MM.1S (cell line): Measurements from ENCODE around the gene TTC22.

ENCODE experiments used
- DNase-seq: peaks from one replicate; pipeline ENCODE4 v3.0.0-alpha.2; 2015
- H2AFZ ChIP-seq: fragments of 300-600 bp; sonication (generic); 2 replicates; pipeline ENCODE4 v1.6.0; 2016; ENCODE audit warnings: antibody characterized with exemption, low read length
- H3F3A ChIP-seq: fragments of 300-600 bp; sonication (generic); 2 replicates; pipeline ENCODE4 v1.6.1; 2016; ENCODE audit warnings: mild to moderate bottlenecking, antibody characterized with exemption, low read length, moderate library complexity, mixed read lengths; ENCODE audit not compliant: insufficient read depth
- H3K27ac ChIP-seq: fragments of 300-600 bp; sonication (generic); 2 replicates; pipeline ENCODE4 v1.5.1; 2016; ENCODE audit warnings: mild to moderate bottlenecking, low read length
- H3K27me3 ChIP-seq: fragments of 300-600 bp; sonication (generic); replicated peaks from 2 replicates; pipeline ENCODE4 v1.6.0; 2016; ENCODE audit warnings: low read length; ENCODE audit not compliant: insufficient read depth
- H3K36me3 ChIP-seq: fragments of 300-600 bp; sonication (generic); replicated peaks from 2 replicates; pipeline ENCODE4 v1.6.1; 2016; ENCODE audit warnings: mild to moderate bottlenecking, low read length, mixed read lengths; ENCODE audit not compliant: insufficient read depth
- H3K4me1 ChIP-seq: fragments of 300-600 bp; sonication (generic); 2 replicates; pipeline ENCODE4 v1.6.1; 2016; ENCODE audit warnings: low read length, mixed read lengths
- H3K4me2 ChIP-seq: fragments of 300-600 bp; sonication (generic); 2 replicates; pipeline ENCODE4 v1.6.0; 2016; ENCODE audit warnings: low read depth, low read length
- H3K4me3 ChIP-seq: fragments of 300-600 bp; sonication (generic); 2 replicates; pipeline ENCODE4 v1.5.1; 2016; ENCODE audit warnings: low read length, mixed read lengths
- H3K79me2 ChIP-seq: fragments of 300-600 bp; sonication (generic); 2 replicates; pipeline ENCODE4 v1.6.1; 2016; ENCODE audit warnings: mixed run types, low read length, mixed read lengths
- H3K9ac ChIP-seq: fragments of 300-600 bp; sonication (generic); 2 replicates; pipeline ENCODE4 v1.6.1; 2016; ENCODE audit warnings: low read length, mixed read lengths
- H3K9me2 ChIP-seq: fragments of 300-600 bp; sonication (generic); replicated peaks from 2 replicates; pipeline ENCODE4 v1.6.1; 2016; ENCODE audit warnings: mild to moderate bottlenecking, low read length, mixed read lengths; ENCODE audit not compliant: insufficient read depth
- H3K9me3 ChIP-seq: fragments of 300-600 bp; sonication (generic); replicated peaks from 2 replicates; pipeline ENCODE4 v1.6.1; 2016; ENCODE audit warnings: mild to moderate bottlenecking, low read length, mixed read lengths; ENCODE audit not compliant: insufficient read depth
- H4K20me1 ChIP-seq: fragments of 300-600 bp; sonication (generic); 2 replicates; pipeline ENCODE4 v1.6.1; 2016; ENCODE audit warnings: mild to moderate bottlenecking, low read length, moderate library complexity, mixed read lengths; ENCODE audit not compliant: insufficient read depth
- EZH2 ChIP-seq: fragments of 300-600 bp; sonication (generic); optimal IDR thresholded peaks from 2 replicates; pipeline ENCODE3; 2017; ENCODE audit warnings: low read depth, mild to moderate bottlenecking, antibody characterized with exemption, low read length, mixed read lengths
- EZH2phosphoT487 ChIP-seq: fragments of 300-600 bp; sonication (generic); IDR thresholded peaks from 2 replicates; pipeline ENCODE4 v1.6.1; 2018; ENCODE audit warnings: antibody characterized with exemption, low read length
- TF ChIP-seq, protein P1 (sequence below): fragments of 300-600 bp; sonication (generic); IDR thresholded peaks from 2 replicates; pipeline ENCODE4 v1.5.1; 2016; ENCODE audit warnings: antibody characterized with exemption, low read length, mixed read lengths

Gene TTC22

DNA sequence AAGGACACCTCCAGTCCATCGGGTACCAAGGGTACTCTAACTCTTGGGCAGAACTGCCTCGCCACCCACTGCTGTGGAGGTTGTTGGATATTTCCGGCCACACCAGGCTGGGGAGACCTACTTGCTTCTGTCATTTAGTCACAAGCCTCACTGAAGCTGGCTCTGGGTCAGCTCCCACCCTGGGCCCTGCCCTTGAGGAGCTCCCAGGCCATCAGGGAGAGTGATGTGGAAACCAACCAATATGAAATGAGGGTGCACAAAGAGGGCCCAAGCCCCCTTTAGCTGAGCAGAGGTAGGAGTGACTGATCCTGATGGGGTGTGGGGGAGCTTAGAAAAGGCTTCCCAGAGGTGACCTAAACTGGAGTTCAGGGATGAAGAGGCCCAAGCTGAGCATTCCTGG is 56.4 kb downstream of the TTC22 start:
- no peak overlapping the region for H3K27ac ChIP-seq
- DNase-seq: no peak
- no peaks in the 10 kb centered on the region for H4K20me1 ChIP-seq
- 0 out of 2 replicates have a peak, but pooled peaks cover 4% of the 10 kb centered on the region for H3K36me3 ChIP-seq
- H3K4me2 ChIP-seq: no peak overlapping the region
- H3K9me2 ChIP-seq: no peaks in the 10 kb centered on the region
- H3K9ac ChIP-seq: no peak overlapping the region
- no peaks in the 10 kb centered on the region for H3F3A ChIP-seq
- H3K4me1 ChIP-seq: no peaks in the 10 kb centered on the region
- H3K27me3 ChIP-seq: no peaks in the 10 kb centered on the region
- TF ChIP-seq EZH2: no peak
- TF ChIP-seq EZH2phosphoT487: no peak
- TF ChIP-seq, protein P1, sequence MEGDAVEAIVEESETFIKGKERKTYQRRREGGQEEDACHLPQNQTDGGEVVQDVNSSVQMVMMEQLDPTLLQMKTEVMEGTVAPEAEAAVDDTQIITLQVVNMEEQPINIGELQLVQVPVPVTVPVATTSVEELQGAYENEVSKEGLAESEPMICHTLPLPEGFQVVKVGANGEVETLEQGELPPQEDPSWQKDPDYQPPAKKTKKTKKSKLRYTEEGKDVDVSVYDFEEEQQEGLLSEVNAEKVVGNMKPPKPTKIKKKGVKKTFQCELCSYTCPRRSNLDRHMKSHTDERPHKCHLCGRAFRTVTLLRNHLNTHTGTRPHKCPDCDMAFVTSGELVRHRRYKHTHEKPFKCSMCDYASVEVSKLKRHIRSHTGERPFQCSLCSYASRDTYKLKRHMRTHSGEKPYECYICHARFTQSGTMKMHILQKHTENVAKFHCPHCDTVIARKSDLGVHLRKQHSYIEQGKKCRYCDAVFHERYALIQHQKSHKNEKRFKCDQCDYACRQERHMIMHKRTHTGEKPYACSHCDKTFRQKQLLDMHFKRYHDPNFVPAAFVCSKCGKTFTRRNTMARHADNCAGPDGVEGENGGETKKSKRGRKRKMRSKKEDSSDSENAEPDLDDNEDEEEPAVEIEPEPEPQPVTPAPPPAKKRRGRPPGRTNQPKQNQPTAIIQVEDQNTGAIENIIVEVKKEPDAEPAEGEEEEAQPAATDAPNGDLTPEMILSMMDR: no peak
- H2AFZ ChIP-seq: no peak overlapping the region
- H3K79me2 ChIP-seq: no peaks in the 10 kb centered on the region
- H3K9me3 ChIP-seq: no peaks in the 10 kb centered on the region
- no peak overlapping the region for H3K4me3 ChIP-seq

DNA sequence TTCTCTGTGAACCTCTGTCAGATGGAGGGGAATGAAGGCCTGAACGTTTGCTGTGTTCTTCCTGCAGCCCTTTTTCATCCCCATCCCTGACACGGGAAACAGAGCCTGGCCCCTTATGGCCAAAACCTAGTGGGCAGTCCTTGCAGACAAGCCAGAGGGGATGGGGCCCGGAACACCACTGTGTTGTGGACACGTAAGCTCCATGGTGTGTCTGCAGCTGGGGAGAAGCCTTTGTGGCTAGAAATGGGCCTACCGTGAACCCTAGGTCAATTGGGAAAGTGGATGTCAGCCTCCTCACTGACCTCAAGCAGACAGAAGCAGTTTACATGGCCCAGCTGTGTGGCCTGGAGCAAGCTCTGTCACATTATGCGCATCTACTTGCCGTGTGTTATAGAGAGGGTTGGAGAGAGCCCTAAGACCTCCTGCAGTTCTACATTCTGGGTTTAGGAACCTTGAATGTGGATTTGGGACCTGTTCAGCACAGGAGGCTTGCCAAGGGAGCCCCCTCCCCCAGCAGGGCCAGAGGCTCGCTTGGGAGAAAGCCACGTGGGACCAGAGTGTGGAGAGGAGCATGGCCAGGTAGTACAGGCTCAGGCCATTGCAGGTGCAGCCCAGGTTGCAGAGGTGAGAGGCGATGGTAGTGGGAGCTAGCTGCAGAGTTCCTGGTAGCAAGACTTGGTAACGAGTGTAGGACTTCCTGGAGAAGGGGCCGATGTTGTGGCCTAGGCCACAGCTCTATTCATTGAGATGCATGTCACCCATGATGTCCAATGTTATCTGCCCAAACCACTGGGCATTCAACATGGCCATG is 57.5 kb downstream of the TTC22 start:
- no peak for DNase-seq
- H3K4me3 ChIP-seq: no peak overlapping the region
- no peaks in the 10 kb centered on the region for H3K4me1 ChIP-seq
- no peaks in the 10 kb centered on the region for H3K9me2 ChIP-seq
- H4K20me1 ChIP-seq: no peaks in the 10 kb centered on the region
- no peaks in the 10 kb centered on the region for H3K27me3 ChIP-seq
- TF ChIP-seq, protein P1: no peak
- H3K36me3 ChIP-seq: 0 out of 2 replicates have a peak, but pooled peaks cover 4% of the 10 kb centered on the region
- no peak overlapping the region for H3K9ac ChIP-seq
- no peak overlapping the region for H2AFZ ChIP-seq
- H3K4me2 ChIP-seq: no peak overlapping the region
- no peaks in the 10 kb centered on the region for H3K9me3 ChIP-seq
- H3F3A ChIP-seq: no peaks in the 10 kb centered on the region
- no peak overlapping the region for H3K27ac ChIP-seq
- no peaks in the 10 kb centered on the region for H3K79me2 ChIP-seq

DNA sequence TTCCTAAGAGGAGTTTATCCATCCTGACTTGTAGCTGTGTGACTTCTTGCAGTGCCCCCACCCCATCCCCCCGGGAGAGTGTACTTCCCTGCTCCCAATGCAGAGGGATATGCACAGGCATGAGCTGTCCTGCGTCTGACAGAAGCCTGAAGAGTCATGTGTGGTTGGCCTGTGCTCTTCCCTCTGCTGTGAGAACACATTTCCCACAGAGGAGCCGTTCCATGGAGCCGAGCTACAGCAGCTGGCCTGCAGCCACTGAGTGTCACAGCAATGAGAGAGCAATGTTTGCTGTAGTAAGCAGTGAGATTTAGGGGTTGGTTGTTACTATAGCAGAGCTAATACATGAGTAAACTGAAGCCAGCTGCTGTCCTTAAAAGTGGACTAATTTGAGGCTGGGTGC is 58.8 kb downstream of the TTC22 start:
- Histone ChIP-seq H4K20me1 (no peaks in the 10 kb centered on the region), H3K27ac (no peak overlapping the region), H2AFZ (no peak overlapping the region), H3K36me3 (0 out of 2 replicates have a peak, but pooled peaks cover 4% of the 10 kb centered on the region), H3K9ac (no peak overlapping the region), H3K4me3 (no peak overlapping the region), H3K9me2 (no peaks in the 10 kb centered on the region), H3K79me2 (no peaks in the 10 kb centered on the region), H3K4me2 (no peak overlapping the region), H3K9me3 (no peaks in the 10 kb centered on the region), H3K4me1 (no peaks in the 10 kb centered on the region), H3F3A (no peaks in the 10 kb centered on the region), H3K27me3 (no peaks in the 10 kb centered on the region)
- TF ChIP-seq, protein P1: no peak
- no peak for TF ChIP-seq EZH2
- TF ChIP-seq EZH2phosphoT487: no peak
- no peak for DNase-seq
